Fibroblast of lung (primary cell): ENCODE measurements around the gene SUPT20HL1. TPM values are rescaled to one million over a fixed set of nuclear protein-coding genes. Genes with fewer than 3 reads are reported as not detected.
A peak's percentile ranks its signal among the peaks of the same experiment; 100 is the strongest.

Source experiments
- DNase-seq, 2 donors: peaks; one replicate each; pipeline versions ENCODE4 v3.0.0 to v3.0.0-alpha.2; 2010; ENCODE audit warnings: low read depth in 2 of 2
- H2AFZ ChIP-seq: 2 replicates; pipeline ENCODE4 v1.5.1; 2012; ENCODE audit warnings: low read length, control low read depth, inconsistent platforms
- H3K27ac ChIP-seq: 2 replicates; pipeline ENCODE4 v1.5.1; 2011; ENCODE audit warnings: low read length, control low read depth; ENCODE audit not compliant: insufficient read depth
- H3K27me3 ChIP-seq: 2 replicates; pipeline ENCODE4 v1.5.1; 2011; ENCODE audit warnings: mild to moderate bottlenecking, low read length; ENCODE audit not compliant: control insufficient read depth, insufficient read depth
- H3K36me3 ChIP-seq: 2 replicates; pipeline ENCODE4 v1.5.1; 2011; ENCODE audit warnings: low read length; ENCODE audit not compliant: control insufficient read depth, insufficient read depth
- H3K4me1 ChIP-seq: 2 replicates; pipeline ENCODE4 v1.5.1; 2011; ENCODE audit warnings: low read length; ENCODE audit not compliant: control insufficient read depth, insufficient read depth; ENCODE audit errors: extremely low read depth
- H3K4me2 ChIP-seq: 2 replicates; pipeline ENCODE4 v1.5.1; 2011; ENCODE audit warnings: low read length, control low read depth; ENCODE audit not compliant: insufficient read depth; ENCODE audit errors: extremely low read depth
- H3K4me3 ChIP-seq, 4 experiments: fragments of 200-600 bp in 1 of 4; sonication (generic) in 1 of 4; replicated peaks in 1 of 4; 2 replicates each; pipeline ENCODE4 v1.5.1; 2011 to 2016; ENCODE audit warnings: low read length in 4 of 4, low read depth in 3 of 4, mild to moderate bottlenecking in 3 of 4, control low read depth in 2 of 4, inconsistent platforms in 1 of 4, mixed read lengths in 1 of 4; ENCODE audit not compliant: insufficient read depth in 1 of 4; ENCODE audit errors: control extremely low read depth in 1 of 4
- H3K79me2 ChIP-seq: 2 replicates; pipeline ENCODE4 v1.5.1; 2012; ENCODE audit warnings: mild to moderate bottlenecking, low read length, inconsistent platforms; ENCODE audit not compliant: control insufficient read depth, insufficient read depth
- H3K9ac ChIP-seq: 2 replicates; pipeline ENCODE4 v1.5.1; 2011; ENCODE audit warnings: mild to moderate bottlenecking, low read length, control low read depth; ENCODE audit not compliant: insufficient read depth
- H3K9me3 ChIP-seq: 2 replicates; pipeline ENCODE4 v1.5.1; 2012; ENCODE audit warnings: low read depth, low read length; ENCODE audit not compliant: control insufficient read depth, insufficient read depth
- H4K20me1 ChIP-seq: 2 replicates; pipeline ENCODE4 v1.5.1; 2011; ENCODE audit warnings: low read length; ENCODE audit not compliant: control insufficient read depth, insufficient read depth; ENCODE audit errors: extremely low read depth
- CTCF ChIP-seq, 2 donors: IDR thresholded peaks in 1 of 2; conservative IDR thresholded peaks in 1 of 2; 1 replicate in 1 of 2; 2 replicates in 1 of 2; pipeline ENCODE4 v1.5.1; 2011 to 2012; ENCODE audit warnings: low read length in 2 of 2, control low read depth in 1 of 2, inconsistent platforms in 1 of 2, low read depth in 1 of 2, mild to moderate bottlenecking in 1 of 2
- EZH2 ChIP-seq: IDR thresholded peaks from 2 replicates; pipeline ENCODE4 v1.5.1; 2012; ENCODE audit warnings: low read length, control low read depth, mild to moderate bottlenecking; ENCODE audit errors: missing control alignments
- polyA plus RNA-seq, 2 donors: library from polyadenylated mRNA; depleted of rRNA in 1 of 2; stranded (reverse) in 1 of 2; unstranded in 1 of 2; fragments of >200 nt; gene quantifications; 2 replicates each; pipeline ENCODE4 v1.2.1, GENCODE V29; 2011 to 2012; ENCODE audit warnings: missing spikeins in 1 of 2
- total RNA-seq: library from RNA; depleted of rRNA; stranded (reverse); fragments of >200 nt; gene quantifications from 2 replicates; pipeline ENCODE4 v1.2.1, GENCODE V29; 2014

Gene SUPT20HL1
- total and polyA plus RNA-seq, 2 donors (not counting 1 experiment from before 2014, with no cell fraction given) = not detected

- Histone ChIP-seq H3K79me2 (no peaks in the 10 kb centered on the region), H3K9ac (no peak overlapping the region), H3K27ac (no peak overlapping the region), H3K4me3 (no peak overlapping the region), H3K27me3 (no peaks in the 10 kb centered on the region), H4K20me1 (no peaks in the 10 kb centered on the region), H3K4me2 (no peak overlapping the region), H3K9me3 (no peaks in the 10 kb centered on the region), H3K36me3 (no peaks in the 10 kb centered on the region), H3K4me1 (no peaks in the 10 kb centered on the region), H2AFZ (no peak overlapping the region)
- no peak for DNase-seq
- TF ChIP-seq CTCF (conservative IDR thresholded peaks at IDR 0.05 in 1 of 2, IDR thresholded peaks at IDR 0.05 in 1 of 2; ENCODE audit: low read depth in 1 of 2, low read length in 2 of 2) (no peak), EZH2 (no peak)
Measured at GRCh38 chrX:24339911-24340310, 20.5 kb upstream of the SUPT20HL1 start.

GRCh38 chrX:24340501-24340900 lies 19.9 kb upstream of the SUPT20HL1 start:
- H3K36me3 ChIP-seq = no peaks in the 10 kb centered on the region
- no peak overlapping the region for H2AFZ ChIP-seq
- H3K4me3 ChIP-seq = no peak overlapping the region
- H3K4me2 ChIP-seq = no peak overlapping the region
- no peak for DNase-seq
- no peak overlapping the region for H3K9ac ChIP-seq
- no peaks in the 10 kb centered on the region for H3K9me3 ChIP-seq
- H4K20me1 ChIP-seq = no peaks in the 10 kb centered on the region
- no peaks in the 10 kb centered on the region for H3K4me1 ChIP-seq
- no peaks in the 10 kb centered on the region for H3K27me3 ChIP-seq
- no peak overlapping the region for H3K27ac ChIP-seq
- no peak for TF ChIP-seq EZH2
- no peak for TF ChIP-seq CTCF (conservative IDR thresholded peaks at IDR 0.05 in 1 of 2, IDR thresholded peaks at IDR 0.05 in 1 of 2; ENCODE audit: low read depth in 1 of 2, low read length in 2 of 2)
- no peaks in the 10 kb centered on the region for H3K79me2 ChIP-seq

GRCh38 chrX:24341795-24342194 lies 18.6 kb upstream of the SUPT20HL1 start:
- Histone ChIP-seq H4K20me1 (no peaks in the 10 kb centered on the region), H3K36me3 (no peaks in the 10 kb centered on the region), H3K9me3 (no peaks in the 10 kb centered on the region), H3K27ac (no peak overlapping the region), H3K4me3 (no peak overlapping the region), H3K9ac (no peak overlapping the region), H3K79me2 (no peaks in the 10 kb centered on the region), H3K4me2 (no peak overlapping the region), H3K4me1 (no peaks in the 10 kb centered on the region), H3K27me3 (no peaks in the 10 kb centered on the region), H2AFZ (no peak overlapping the region)
- no peak for TF ChIP-seq EZH2
- no peak for TF ChIP-seq CTCF (conservative IDR thresholded peaks at IDR 0.05 in 1 of 2, IDR thresholded peaks at IDR 0.05 in 1 of 2; ENCODE audit: low read depth in 1 of 2, low read length in 2 of 2)
- DNase-seq = peak in 1 of 2 donors; percentile 91
